Activated CD8-positive, alpha-beta memory T cell treated with anti-CD3 and anti-CD28 coated beads for 36 hours (primary cell): ENCODE measurements around the gene CYB5R4. TPM values are rescaled to one million over a fixed set of nuclear protein-coding genes. Genes with fewer than 3 reads are reported as not detected.

ENCODE experiments used
- total RNA-seq, 2 experiments: library from RNA; stranded (reverse); gene quantifications; one replicate each; pipeline ENCODE4 v1.2.3, GENCODE V29; 2021

Gene CYB5R4
- total RNA-seq, 2 experiments from 2014 or later: 30.3 to 30.7 TPM

Other genes with a start within 250 kb of the CYB5R4 start
- gene SNAP91, start 150.6 kb upstream of the CYB5R4 start, total RNA-seq: not detected
- not detected for gene RIPPLY2, start 6.3 kb upstream of the CYB5R4 start, total RNA-seq
- not detected for gene MRAP2, start 174.1 kb downstream of the CYB5R4 start, total RNA-seq